ENCODE data around the gene HECW1. TPM values are rescaled to one million over a fixed set of nuclear protein-coding genes. Genes with fewer than 3 reads are reported as not detected.
"Not testable (repeated sequence)": the region's sequence is repeated elsewhere in the genome, so short reads cannot be mapped to it uniquely, and the experiment has no call there.

HECW1 gene
- polyA plus RNA-seq, 4 donors: under 0.01 to 0.10 (median 0.03) TPM; not detected in 1

DNA sequence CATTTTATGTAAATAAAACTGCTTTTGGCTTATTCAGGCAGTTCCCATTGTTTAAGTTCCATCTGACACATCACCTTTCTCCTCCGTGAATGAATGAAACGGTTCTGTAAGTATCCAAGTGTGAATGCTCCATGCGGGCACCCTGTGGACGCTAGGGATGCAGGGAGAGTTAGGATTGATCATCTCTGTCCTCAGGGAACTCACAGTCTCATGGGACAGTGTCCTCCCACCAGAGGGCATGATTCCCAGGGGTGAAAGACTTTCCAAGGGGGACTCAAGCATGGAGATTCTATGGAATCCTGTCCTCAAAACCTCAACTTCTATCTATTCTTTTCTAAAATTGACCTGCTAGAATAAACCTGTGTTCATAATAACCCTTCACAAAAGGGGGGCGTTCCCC, 98.8 kb downstream of the HECW1 start:
- DNase-seq (no peak), FAIRE-seq (no peak)
- Histone ChIP-seq H3K27me3 (ENCODE audit: control insufficient read depth in 3 of 3, insufficient read depth in 3 of 3, low read length in 3 of 3) (peaks cover 0 to under 1% (median 0%) of the 10 kb centered on the region in 3 donors), H3K36me3 (ENCODE audit: control insufficient read depth in 3 of 3, insufficient read depth in 2 of 3, low read depth in 1 of 3, low read length in 3 of 3) (no peaks in the 10 kb centered on the region), H3K4me1 (ENCODE audit: control insufficient read depth in 3 of 3, insufficient read depth in 2 of 3, low read depth in 1 of 3, low read length in 2 of 3) (no peaks in the 10 kb centered on the region), H3K4me3 (ENCODE audit: low read depth in 1 of 3, low read length in 3 of 3) (no peak overlapping the region), H3K9me3 (ENCODE audit: control insufficient read depth in 2 of 2, insufficient read depth in 1 of 2, low read depth in 1 of 2, low read length in 1 of 2) (no peaks in the 10 kb centered on the region), H3K27ac (ENCODE audit: low read depth in 1 of 3, low read length in 2 of 3) (no peak overlapping the region)
- WGBS, 3 donors: 82 to 92% (median 86%) methylated on average over 5 of the region's 5 CpGs

- no peak for DNase-seq
- Histone ChIP-seq H3K4me1 (ENCODE audit: control insufficient read depth in 3 of 3, insufficient read depth in 2 of 3, low read depth in 1 of 3, low read length in 2 of 3) (no peaks in the 10 kb centered on the region), H3K36me3 (ENCODE audit: control insufficient read depth in 3 of 3, insufficient read depth in 2 of 3, low read depth in 1 of 3, low read length in 3 of 3) (no peaks in the 10 kb centered on the region), H3K27ac (ENCODE audit: low read depth in 1 of 3, low read length in 2 of 3) (no peak overlapping the region), H3K4me3 (ENCODE audit: low read depth in 1 of 3, low read length in 3 of 3) (no peak overlapping the region), H3K27me3 (ENCODE audit: control insufficient read depth in 3 of 3, insufficient read depth in 3 of 3, low read length in 3 of 3) (peaks cover 0 to 2% (median 0%) of the 10 kb centered on the region in 3 donors), H3K9me3 (ENCODE audit: control insufficient read depth in 2 of 2, insufficient read depth in 1 of 2, low read depth in 1 of 2, low read length in 1 of 2) (no peaks in the 10 kb centered on the region)
- FAIRE-seq: no peak
These were observed 99.2 kb downstream of the HECW1 start for GRCh38 chr7:43211693-43212092.

DNA sequence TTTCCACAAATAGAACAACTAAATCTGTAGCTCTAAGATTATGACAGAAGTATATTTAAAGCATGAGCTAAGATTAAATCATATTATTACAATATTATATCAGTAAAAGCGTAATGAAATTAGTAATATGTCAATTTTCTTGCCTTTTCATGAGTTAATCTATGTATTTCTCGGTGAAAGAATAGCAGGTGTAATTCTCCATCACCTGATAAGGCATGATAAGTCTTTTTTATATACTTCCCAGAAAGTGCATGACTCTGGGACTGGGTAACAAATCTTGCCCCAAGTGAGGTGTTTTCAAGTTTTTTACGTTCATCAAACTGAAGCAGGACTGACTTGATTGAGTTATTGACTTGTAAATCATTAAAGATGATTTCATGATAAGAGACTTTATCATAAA, 100.5 kb downstream of the HECW1 start:
- Histone ChIP-seq H3K36me3 (ENCODE audit: control insufficient read depth in 3 of 3, insufficient read depth in 2 of 3, low read depth in 1 of 3, low read length in 3 of 3) (no peaks in the 10 kb centered on the region), H3K4me3 (ENCODE audit: low read depth in 1 of 3, low read length in 3 of 3) (no peak overlapping the region), H3K27ac (ENCODE audit: low read depth in 1 of 3, low read length in 2 of 3) (no peak overlapping the region), H3K4me1 (ENCODE audit: control insufficient read depth in 3 of 3, insufficient read depth in 2 of 3, low read depth in 1 of 3, low read length in 2 of 3) (no peaks in the 10 kb centered on the region), H3K27me3 (ENCODE audit: control insufficient read depth in 3 of 3, insufficient read depth in 3 of 3, low read length in 3 of 3) (peaks cover 0 to 2% (median 0%) of the 10 kb centered on the region in 3 donors), H3K9me3 (ENCODE audit: control insufficient read depth in 2 of 2, insufficient read depth in 1 of 2, low read depth in 1 of 2, low read length in 1 of 2) (no peaks in the 10 kb centered on the region)
- no peak for DNase-seq
- 27 to 57% (median 41%) methylated on average over 3 of the region's 3 CpGs for WGBS, 3 donors
- no peak for FAIRE-seq

DNA sequence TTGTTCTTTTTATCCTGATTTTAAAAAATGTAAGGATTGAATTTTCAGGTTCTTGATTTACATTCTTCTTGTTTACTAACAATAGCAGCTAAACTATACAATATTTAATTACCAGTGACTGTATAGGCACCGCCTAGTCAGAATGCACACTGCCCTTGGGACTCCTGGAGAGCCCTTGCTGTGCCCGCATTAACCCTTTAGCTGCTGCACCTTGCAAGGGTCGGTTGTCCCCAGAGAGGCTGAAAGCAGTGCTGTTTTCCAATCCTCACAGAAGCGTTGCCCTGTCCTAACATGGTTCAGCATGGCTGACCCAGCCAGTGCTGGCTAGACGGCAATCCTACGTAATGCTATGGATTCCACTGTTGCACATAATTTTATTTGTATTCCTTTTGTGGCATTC, 102.6 kb downstream of the HECW1 start:
- peaks cover 0 to 2% (median 0%) of the 10 kb centered on the region in 3 donors for H3K27me3 ChIP-seq (ENCODE audit: control insufficient read depth in 3 of 3, insufficient read depth in 3 of 3, low read length in 3 of 3)
- no peaks in the 10 kb centered on the region for H3K9me3 ChIP-seq (ENCODE audit: control insufficient read depth in 2 of 2, insufficient read depth in 1 of 2, low read depth in 1 of 2, low read length in 1 of 2)
- 61 to 65% (median 62%) methylated on average over 6 of the region's 6 CpGs for WGBS, 3 donors
- no peak overlapping the region for H3K4me3 ChIP-seq (ENCODE audit: low read depth in 1 of 3, low read length in 3 of 3)
- H3K4me1 ChIP-seq (ENCODE audit: control insufficient read depth in 3 of 3, insufficient read depth in 2 of 3, low read depth in 1 of 3, low read length in 2 of 3): no peaks in the 10 kb centered on the region
- FAIRE-seq: no peak
- no peaks in the 10 kb centered on the region for H3K36me3 ChIP-seq (ENCODE audit: control insufficient read depth in 3 of 3, insufficient read depth in 2 of 3, low read depth in 1 of 3, low read length in 3 of 3)
- no peak for DNase-seq
- H3K27ac ChIP-seq (ENCODE audit: low read depth in 1 of 3, low read length in 2 of 3): no peak overlapping the region

GRCh38 chr7:43217055-43217454, 104.6 kb downstream of the HECW1 start:
- WGBS, 3 donors: 85 to 92% (median 91%) methylated on average over 2 of the region's 2 CpGs
- no peak for FAIRE-seq
- Histone ChIP-seq H3K36me3 (ENCODE audit: control insufficient read depth in 3 of 3, insufficient read depth in 2 of 3, low read depth in 1 of 3, low read length in 3 of 3) (no peaks in the 10 kb centered on the region), H3K27me3 (ENCODE audit: control insufficient read depth in 3 of 3, insufficient read depth in 3 of 3, low read length in 3 of 3) (peaks cover 0 to 2% (median 0%) of the 10 kb centered on the region in 3 donors), H3K9me3 (ENCODE audit: control insufficient read depth in 2 of 2, insufficient read depth in 1 of 2, low read depth in 1 of 2, low read length in 1 of 2) (no peaks in the 10 kb centered on the region), H3K4me1 (ENCODE audit: control insufficient read depth in 3 of 3, insufficient read depth in 2 of 3, low read depth in 1 of 3, low read length in 2 of 3) (no peaks in the 10 kb centered on the region), H3K27ac (ENCODE audit: low read depth in 1 of 3, low read length in 2 of 3) (no peak overlapping the region), H3K4me3 (ENCODE audit: low read depth in 1 of 3, low read length in 3 of 3) (no peak overlapping the region)
- no peak for DNase-seq

GRCh38 chr7:43218901-43219300, 106.5 kb downstream of the HECW1 start:
- WGBS, 3 donors: 79 to 87% (median 83%) methylated on average over 4 of the region's 4 CpGs
- H3K9me3 ChIP-seq (ENCODE audit: control insufficient read depth in 2 of 2, insufficient read depth in 1 of 2, low read depth in 1 of 2, low read length in 1 of 2); DNase-seq; H3K36me3 ChIP-seq (ENCODE audit: control insufficient read depth in 3 of 3, insufficient read depth in 2 of 3, low read depth in 1 of 3, low read length in 3 of 3); H3K4me3 ChIP-seq (ENCODE audit: low read depth in 1 of 3, low read length in 3 of 3); H3K27me3 ChIP-seq (ENCODE audit: control insufficient read depth in 3 of 3, insufficient read depth in 3 of 3, low read length in 3 of 3); FAIRE-seq; H3K4me1 ChIP-seq (ENCODE audit: control insufficient read depth in 3 of 3, insufficient read depth in 2 of 3, low read depth in 1 of 3, low read length in 2 of 3); H3K27ac ChIP-seq (ENCODE audit: low read depth in 1 of 3, low read length in 2 of 3): not testable (repeated sequence)

DNA sequence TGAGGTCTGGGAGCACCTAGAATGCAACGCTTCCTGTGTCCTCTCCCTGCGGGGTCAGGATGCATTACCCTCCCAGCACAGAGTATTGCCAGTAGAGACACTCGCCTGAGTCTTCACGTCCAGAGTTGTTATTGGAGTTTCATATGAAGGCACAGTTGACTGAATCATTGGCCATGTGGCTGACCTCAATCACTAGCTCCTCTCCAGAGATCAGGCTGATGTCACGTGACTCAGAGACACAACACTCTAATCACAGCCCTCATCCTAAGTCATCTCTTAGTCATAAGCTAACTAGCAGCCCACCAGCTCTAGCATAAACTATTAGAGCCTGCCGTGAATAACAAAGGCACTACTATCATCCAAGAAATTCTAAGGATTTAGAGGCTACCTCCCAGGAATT, 107.8 kb downstream of the HECW1 start:
- H3K36me3 ChIP-seq (ENCODE audit: control insufficient read depth in 3 of 3, insufficient read depth in 2 of 3, low read depth in 1 of 3, low read length in 3 of 3): no peaks in the 10 kb centered on the region
- H3K4me3 ChIP-seq (ENCODE audit: low read depth in 1 of 3, low read length in 3 of 3): no peak overlapping the region
- 81 to 95% (median 90%) methylated on average over 6 of the region's 6 CpGs for WGBS, 3 donors
- no peak overlapping the region for H3K27ac ChIP-seq (ENCODE audit: low read depth in 1 of 3, low read length in 2 of 3)
- no peaks in the 10 kb centered on the region for H3K4me1 ChIP-seq (ENCODE audit: control insufficient read depth in 3 of 3, insufficient read depth in 2 of 3, low read depth in 1 of 3, low read length in 2 of 3)
- FAIRE-seq: no peak
- no peaks in the 10 kb centered on the region for H3K9me3 ChIP-seq (ENCODE audit: control insufficient read depth in 2 of 2, insufficient read depth in 1 of 2, low read depth in 1 of 2, low read length in 1 of 2)
- peaks cover 0 to 2% (median 0%) of the 10 kb centered on the region in 3 donors for H3K27me3 ChIP-seq (ENCODE audit: control insufficient read depth in 3 of 3, insufficient read depth in 3 of 3, low read length in 3 of 3)
- no peak for DNase-seq

DNA sequence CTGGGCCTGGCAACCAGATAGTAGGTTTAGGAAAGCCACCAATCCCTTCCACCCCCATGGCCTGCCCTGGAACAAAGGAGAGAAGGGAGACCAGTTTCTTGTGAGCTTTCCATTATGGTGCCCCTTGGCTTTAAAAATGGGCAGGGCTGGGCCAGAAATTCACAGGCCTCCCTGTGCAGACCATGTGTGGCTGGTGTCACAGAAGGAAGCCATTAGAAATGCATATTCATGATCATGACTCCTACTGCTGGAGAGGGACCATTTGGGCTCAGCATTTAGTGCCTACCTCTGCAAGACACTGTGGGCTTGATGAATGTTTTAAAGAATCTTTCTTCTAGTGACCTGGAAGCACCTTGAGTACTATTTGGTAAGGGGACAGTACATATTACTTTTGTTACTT, 108.3 kb downstream of the HECW1 start:
- FAIRE-seq: no peak
- H3K4me3 ChIP-seq (ENCODE audit: low read depth in 1 of 3, low read length in 3 of 3): no peak overlapping the region
- no peaks in the 10 kb centered on the region for H3K9me3 ChIP-seq (ENCODE audit: control insufficient read depth in 2 of 2, insufficient read depth in 1 of 2, low read depth in 1 of 2, low read length in 1 of 2)
- DNase-seq: no peak
- no peaks in the 10 kb centered on the region for H3K4me1 ChIP-seq (ENCODE audit: control insufficient read depth in 3 of 3, insufficient read depth in 2 of 3, low read depth in 1 of 3, low read length in 2 of 3)
- H3K27me3 ChIP-seq (ENCODE audit: control insufficient read depth in 3 of 3, insufficient read depth in 3 of 3, low read length in 3 of 3): peaks cover 0 to 2% (median 0%) of the 10 kb centered on the region in 3 donors
- H3K27ac ChIP-seq (ENCODE audit: low read depth in 1 of 3, low read length in 2 of 3): no peak overlapping the region
- H3K36me3 ChIP-seq (ENCODE audit: control insufficient read depth in 3 of 3, insufficient read depth in 2 of 3, low read depth in 1 of 3, low read length in 3 of 3): no peaks in the 10 kb centered on the region

DNA sequence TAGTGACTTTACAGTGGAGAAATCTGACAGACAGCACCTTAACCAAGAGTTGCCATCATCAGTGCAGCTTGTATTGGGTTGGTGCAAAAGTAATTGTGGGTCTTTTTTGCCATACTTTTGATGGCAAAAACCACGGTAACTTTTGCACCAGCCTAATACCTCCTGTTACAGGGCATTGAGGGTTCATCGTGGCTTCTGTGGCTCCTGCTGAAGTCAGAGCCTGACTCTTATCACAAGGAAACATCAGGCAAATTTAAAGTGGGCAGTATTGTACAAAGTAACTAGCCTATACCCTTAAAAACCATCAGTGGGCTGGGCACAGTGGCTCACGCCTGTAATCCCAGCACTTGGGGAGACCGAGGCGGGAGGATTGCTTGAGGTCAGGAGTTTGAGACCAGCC, 117.4 kb downstream of the HECW1 start:
- Histone ChIP-seq H3K4me1 (ENCODE audit: control insufficient read depth in 3 of 3, insufficient read depth in 2 of 3, low read depth in 1 of 3, low read length in 2 of 3) (no peaks in the 10 kb centered on the region), H3K36me3 (ENCODE audit: control insufficient read depth in 3 of 3, insufficient read depth in 2 of 3, low read depth in 1 of 3, low read length in 3 of 3) (no peaks in the 10 kb centered on the region), H3K27me3 (ENCODE audit: control insufficient read depth in 3 of 3, insufficient read depth in 3 of 3, low read length in 3 of 3) (no peaks in the 10 kb centered on the region), H3K4me3 (ENCODE audit: low read depth in 1 of 3, low read length in 3 of 3) (no peak overlapping the region), H3K9me3 (ENCODE audit: control insufficient read depth in 2 of 2, insufficient read depth in 1 of 2, low read depth in 1 of 2, low read length in 1 of 2) (no peaks in the 10 kb centered on the region), H3K27ac (ENCODE audit: low read depth in 1 of 3, low read length in 2 of 3) (no peak overlapping the region)
- DNase-seq: no peak
- 76 to 82% (median 80%) methylated on average over 5 of the region's 5 CpGs for WGBS, 3 donors
- FAIRE-seq: no peak

All from small intestine (tissue), 7 donors.